Caco-2 (cell line): ENCODE data around the gene LRRC45. TPM values are rescaled to one million over a fixed set of nuclear protein-coding genes. Genes with fewer than 3 reads are reported as not detected.

ENCODE experiments used
- BruUV-seq: library from RNA; stranded (reverse); fragments of 400-500 nt; replicated peaks from 2 replicates; lab custom pipeline; 2021; lab: Mats Ljungman, UMichigan
- CTCF ChIA-PET: fragments of 300-600 bp; sonication (Branson Sonifier 250); formaldehyde crosslinking; loops from one replicate; lab custom pipeline; 2022; ENCODE audit warnings: antibody characterized with exemption; lab: Charles Lee
- POLR2A ChIA-PET: fragments of 300-600 bp; sonication (Branson Sonifier 250); formaldehyde crosslinking; loops from one replicate; lab custom pipeline; 2022; ENCODE audit warnings: antibody characterized with exemption; lab: Charles Lee
- DNase-seq, 2 experiments: peaks; one replicate each; pipeline versions ENCODE4 v3.0.0 to v3.0.0-alpha.2; 2020 to 2022
- H3K27me3 ChIP-seq: replicated peaks from 2 replicates; pipeline ENCODE4 v1.6.0; 2011; ENCODE audit warnings: low read length; ENCODE audit not compliant: control insufficient read depth, insufficient read depth
- H3K36me3 ChIP-seq: 2 replicates; pipeline ENCODE4 v1.5.1; 2011; ENCODE audit warnings: low read length; ENCODE audit not compliant: control insufficient read depth, insufficient read depth
- H3K4me1 ChIP-seq: fragments of 250-450 bp; sonication (Bioruptor Pico); 2 replicates; pipeline ENCODE4 v1.5.1; 2020; ENCODE audit warnings: mild to moderate bottlenecking
- H3K4me3 ChIP-seq: 2 replicates; pipeline ENCODE4 v1.5.1; 2011; ENCODE audit warnings: low read depth, mild to moderate bottlenecking, control low read depth, low read length
- H3K9me3 ChIP-seq: fragments of 250-450 bp; sonication (Bioruptor Pico); 2 replicates; pipeline ENCODE4 v1.5.1; 2020; ENCODE audit warnings: mild to moderate bottlenecking, moderate library complexity
- H3K27ac Mint-ChIP-seq: one replicate; pipeline ENCODE4 v1.8.0; 2022; ENCODE audit warnings: mixed read lengths; ENCODE audit not compliant: unreplicated experiment
- H3K27me3 Mint-ChIP-seq: one replicate; pipeline ENCODE4 v1.8.0; 2022; ENCODE audit warnings: mixed read lengths; ENCODE audit not compliant: insufficient read depth, unreplicated experiment
- H3K36me3 Mint-ChIP-seq: one replicate; pipeline ENCODE4 v1.8.0; 2022; ENCODE audit warnings: mild to moderate bottlenecking, mixed read lengths; ENCODE audit not compliant: insufficient read depth, unreplicated experiment
- H3K4me1 Mint-ChIP-seq: one replicate; pipeline ENCODE4 v1.8.0; 2022; ENCODE audit warnings: low read depth, mixed read lengths; ENCODE audit not compliant: unreplicated experiment
- H3K4me3 Mint-ChIP-seq: one replicate; pipeline ENCODE4 v1.8.0; 2022; ENCODE audit warnings: mild to moderate bottlenecking, moderate library complexity, mixed read lengths; ENCODE audit not compliant: unreplicated experiment
- H3K9me3 Mint-ChIP-seq: one replicate; pipeline ENCODE4 v1.8.0; 2022; ENCODE audit warnings: mixed read lengths; ENCODE audit not compliant: unreplicated experiment
- intact Hi-C: fragments of 100-400 bp; cut with micrococcal nuclease; formaldehyde crosslinking; loops from one replicate; pipeline ENCODE4 v1.10.0; 2022; ENCODE audit not compliant: unreplicated experiment
- total RNA-seq: library from RNA; stranded (reverse); gene quantifications from 2 replicates; pipeline ENCODE4 v1.2.3, GENCODE V29; 2022
- TF ChIP-seq, protein P1 (sequence below), 2 experiments: fragments of 200-600 bp in 1 of 2; IDR thresholded peaks; 1 replicate in 1 of 2; 2 replicates in 1 of 2; pipeline versions ENCODE4 v1.5.1 to v1.8.0; 2011 to 2022; ENCODE audit warnings: antibody characterized with exemption in 1 of 2, control low read depth in 1 of 2, inconsistent platforms in 1 of 2, low read depth in 1 of 2, low read length in 1 of 2, mild to moderate bottlenecking in 1 of 2, moderate library complexity in 1 of 2; ENCODE audit not compliant: insufficient read depth in 1 of 2, severe bottlenecking in 1 of 2, unreplicated experiment in 1 of 2

LRRC45 gene
- total RNA-seq, 1 experiment from 2014 or later = 33.2 TPM

DNA sequence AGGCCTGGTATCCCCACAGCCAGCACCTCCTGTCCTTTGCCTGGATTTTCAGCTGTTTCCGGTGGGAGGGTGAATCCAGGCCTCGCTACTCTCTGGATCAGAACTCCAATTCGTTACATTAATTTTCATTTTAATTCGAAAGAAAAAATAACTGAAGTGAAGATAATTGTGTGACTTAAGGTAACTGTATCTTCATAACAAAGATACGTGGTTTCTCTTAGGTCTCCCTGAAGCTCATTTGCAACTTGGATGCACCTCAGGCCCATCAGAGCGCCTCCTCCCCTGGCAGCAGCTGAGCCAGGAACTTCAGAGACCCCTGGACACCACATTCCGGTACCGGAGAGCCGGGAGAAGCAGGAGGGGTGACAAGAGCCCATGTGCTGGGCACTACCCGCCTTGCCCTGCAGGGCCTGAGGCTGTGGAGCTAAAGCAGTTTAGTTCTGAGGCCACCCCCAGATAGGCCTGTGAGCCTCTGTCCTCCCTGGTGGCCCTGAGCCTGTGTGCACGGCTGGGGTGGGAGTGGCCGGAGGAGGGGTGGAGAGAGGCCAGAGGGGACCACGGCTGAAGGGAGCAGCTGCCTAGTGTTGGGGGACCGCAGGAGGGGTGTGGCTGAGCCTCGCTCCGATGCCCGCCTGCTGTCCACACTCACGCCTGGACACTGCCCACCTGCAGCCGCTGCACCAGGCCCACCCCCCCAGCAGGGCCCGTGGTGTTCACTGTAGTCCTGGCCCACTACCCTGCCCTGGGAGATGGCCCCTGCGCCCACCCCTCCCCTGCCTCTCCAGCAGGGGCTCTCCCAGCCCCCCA lies 53.9 kb downstream of the LRRC45 start:
- no peaks in the 10 kb centered on the region for H3K9me3 Mint-ChIP-seq
- H3K27me3 Mint-ChIP-seq = no peaks in the 10 kb centered on the region
- no peaks in the 10 kb centered on the region for H3K4me1 Mint-ChIP-seq
- intact Hi-C loops = no loop called here
- POLR2A ChIA-PET = interaction anchor here (1.1 kb wide), 1 partner anchor 27 kb away, joined by 3 read pairs; no protein-coding TSS in a partner anchor
- BruUV-seq = no TSS peak
- Histone ChIP-seq H3K27me3 (no peaks in the 10 kb centered on the region), H3K36me3 (no peaks in the 10 kb centered on the region), H3K9me3 (no peaks in the 10 kb centered on the region), H3K4me3 (no peak overlapping the region), H3K4me1 (no peaks in the 10 kb centered on the region)
- peaks cover 85% of the 10 kb centered on the region for H3K36me3 Mint-ChIP-seq
- no peak overlapping the region for H3K27ac Mint-ChIP-seq
- TF ChIP-seq, protein P1, sequence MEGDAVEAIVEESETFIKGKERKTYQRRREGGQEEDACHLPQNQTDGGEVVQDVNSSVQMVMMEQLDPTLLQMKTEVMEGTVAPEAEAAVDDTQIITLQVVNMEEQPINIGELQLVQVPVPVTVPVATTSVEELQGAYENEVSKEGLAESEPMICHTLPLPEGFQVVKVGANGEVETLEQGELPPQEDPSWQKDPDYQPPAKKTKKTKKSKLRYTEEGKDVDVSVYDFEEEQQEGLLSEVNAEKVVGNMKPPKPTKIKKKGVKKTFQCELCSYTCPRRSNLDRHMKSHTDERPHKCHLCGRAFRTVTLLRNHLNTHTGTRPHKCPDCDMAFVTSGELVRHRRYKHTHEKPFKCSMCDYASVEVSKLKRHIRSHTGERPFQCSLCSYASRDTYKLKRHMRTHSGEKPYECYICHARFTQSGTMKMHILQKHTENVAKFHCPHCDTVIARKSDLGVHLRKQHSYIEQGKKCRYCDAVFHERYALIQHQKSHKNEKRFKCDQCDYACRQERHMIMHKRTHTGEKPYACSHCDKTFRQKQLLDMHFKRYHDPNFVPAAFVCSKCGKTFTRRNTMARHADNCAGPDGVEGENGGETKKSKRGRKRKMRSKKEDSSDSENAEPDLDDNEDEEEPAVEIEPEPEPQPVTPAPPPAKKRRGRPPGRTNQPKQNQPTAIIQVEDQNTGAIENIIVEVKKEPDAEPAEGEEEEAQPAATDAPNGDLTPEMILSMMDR (IDR thresholded peaks at IDR 0.05; ENCODE audit: insufficient read depth in 1 of 2, low read depth in 1 of 2, low read length in 1 of 2, severe bottlenecking in 1 of 2, unreplicated experiment in 1 of 2) = no peak
- no peak overlapping the region for H3K4me3 Mint-ChIP-seq
- CTCF ChIA-PET = no interaction called here
- no peak for DNase-seq

DNA sequence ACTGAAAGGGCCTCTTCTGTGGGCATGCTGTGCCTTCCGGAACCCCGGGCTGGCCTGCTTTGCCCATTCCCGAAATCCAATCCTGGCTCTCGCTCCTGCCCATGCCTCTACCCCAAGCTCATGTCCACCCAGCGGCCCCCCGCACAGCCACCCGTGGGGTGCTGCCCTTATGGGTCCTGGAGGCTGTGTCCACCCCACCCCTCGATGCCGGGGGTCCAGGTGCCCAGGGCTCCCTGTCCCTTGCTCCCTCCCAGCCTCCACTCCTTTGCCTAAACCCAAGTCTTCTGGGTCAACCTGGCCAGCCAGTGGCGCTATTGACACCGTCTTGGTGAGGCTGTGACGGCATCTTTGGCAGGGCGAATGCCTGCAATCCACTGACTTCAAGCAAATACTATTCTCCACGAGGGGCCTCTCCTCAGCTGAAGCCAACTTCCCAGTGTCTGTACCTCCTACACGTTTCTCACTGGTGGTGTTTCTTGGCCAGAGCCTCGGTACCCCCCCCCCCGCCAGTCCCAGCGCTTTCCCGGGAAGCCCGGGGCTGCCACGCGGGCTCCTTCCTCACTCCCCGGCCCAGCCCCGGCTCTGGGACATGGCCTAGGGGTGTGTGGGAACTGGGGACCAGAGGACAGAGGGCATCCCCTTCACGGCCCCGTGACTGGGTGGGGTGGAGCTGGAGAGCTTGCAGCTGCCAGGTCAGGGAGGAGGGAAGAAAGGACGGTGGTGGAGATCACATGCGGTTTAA lies 54.7 kb downstream of the LRRC45 start:
- H3K36me3 ChIP-seq = no peaks in the 10 kb centered on the region
- H3K4me3 ChIP-seq = no peak overlapping the region
- Mint-ChIP-seq H3K36me3 (peaks cover 83% of the 10 kb centered on the region), H3K4me3 (no peak overlapping the region), H3K4me1 (no peaks in the 10 kb centered on the region), H3K27me3 (no peaks in the 10 kb centered on the region), H3K27ac (no peak overlapping the region), H3K9me3 (no peaks in the 10 kb centered on the region)
- H3K27me3 ChIP-seq = no peaks in the 10 kb centered on the region
- POLR2A ChIA-PET = no interaction called here
- H3K9me3 ChIP-seq = no peaks in the 10 kb centered on the region
- BruUV-seq = no TSS peak
- CTCF ChIA-PET = interaction anchor here (0.9 kb wide), 1 partner anchor 40 kb away, joined by 4 read pairs; the partner anchor contains the start of gene DCXR
- no peak for DNase-seq
- intact Hi-C loops = no loop called here
- TF ChIP-seq, protein P1 (IDR thresholded peaks at IDR 0.05; ENCODE audit: insufficient read depth in 1 of 2, low read depth in 1 of 2, low read length in 1 of 2, severe bottlenecking in 1 of 2, unreplicated experiment in 1 of 2) = no peak
- no peaks in the 10 kb centered on the region for H3K4me1 ChIP-seq

DNA sequence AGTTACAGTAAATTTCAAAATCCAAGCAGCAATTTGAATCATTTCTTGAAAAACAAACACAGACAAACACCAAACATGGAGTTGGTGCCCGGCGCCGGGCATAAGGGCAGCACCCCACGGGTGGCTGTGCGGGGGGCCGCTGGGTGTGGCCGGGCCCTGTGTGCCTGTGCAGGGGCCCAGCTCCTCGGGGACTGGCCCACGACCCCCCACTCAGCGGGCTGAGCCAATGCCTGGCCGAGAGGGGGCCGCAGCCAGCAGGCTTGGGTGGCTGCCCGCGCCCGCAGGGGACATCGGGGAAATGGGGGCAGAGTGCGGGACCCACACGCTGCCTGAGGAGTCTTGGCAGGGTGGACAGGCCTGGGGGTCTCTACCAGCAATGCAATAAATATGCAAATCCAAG lies 55.3 kb downstream of the LRRC45 start:
- no peaks in the 10 kb centered on the region for H3K36me3 ChIP-seq
- Mint-ChIP-seq H3K4me3 (no peak overlapping the region), H3K36me3 (peaks cover 88% of the 10 kb centered on the region), H3K9me3 (no peaks in the 10 kb centered on the region), H3K27ac (no peak overlapping the region), H3K27me3 (no peaks in the 10 kb centered on the region), H3K4me1 (no peaks in the 10 kb centered on the region)
- ChIA-PET POLR2A (no interaction called here), CTCF (interaction anchor here (0.5 to 0.9 kb wide), 2 partner anchors 21 to 41 kb away, joined by 4 read pairs; partner anchors contain the start of gene DCXR)
- TSS peak; percentile 26 for BruUV-seq
- no peaks in the 10 kb centered on the region for H3K9me3 ChIP-seq
- TF ChIP-seq, protein P1 (IDR thresholded peaks at IDR 0.05; ENCODE audit: insufficient read depth in 1 of 2, low read depth in 1 of 2, low read length in 1 of 2, severe bottlenecking in 1 of 2, unreplicated experiment in 1 of 2) = no peak
- no peaks in the 10 kb centered on the region for H3K27me3 ChIP-seq
- no peak for DNase-seq
- H3K4me3 ChIP-seq = no peak overlapping the region
- intact Hi-C loops = no loop called here
- H3K4me1 ChIP-seq = no peaks in the 10 kb centered on the region
